ENCODE results near the gene OCA2.
"Not testable (repeated sequence)": the region's sequence is repeated elsewhere in the genome, so short reads cannot be mapped to it uniquely, and the experiment has no call there.

The OCA2 gene

DNA sequence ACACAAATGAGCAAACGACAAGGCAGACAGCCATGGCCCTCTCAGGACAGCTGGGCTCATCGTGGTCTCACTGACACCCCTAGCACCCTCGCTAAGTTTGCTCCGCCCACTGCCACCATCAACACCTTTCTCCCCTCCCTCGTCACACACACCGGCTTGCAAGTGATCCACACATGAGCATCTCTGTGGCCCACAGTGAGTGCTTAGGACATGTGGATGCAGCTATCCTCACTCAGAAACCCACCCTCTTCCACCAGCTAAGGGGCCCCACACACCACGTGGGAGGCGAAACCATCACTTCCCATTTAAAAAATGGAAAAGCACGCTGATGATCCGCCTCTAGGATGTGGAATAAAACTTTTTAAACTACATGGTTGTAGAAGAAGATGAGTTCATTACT is 105.6 kb downstream of the OCA2 start:
- no peak for DNase-seq

DNA sequence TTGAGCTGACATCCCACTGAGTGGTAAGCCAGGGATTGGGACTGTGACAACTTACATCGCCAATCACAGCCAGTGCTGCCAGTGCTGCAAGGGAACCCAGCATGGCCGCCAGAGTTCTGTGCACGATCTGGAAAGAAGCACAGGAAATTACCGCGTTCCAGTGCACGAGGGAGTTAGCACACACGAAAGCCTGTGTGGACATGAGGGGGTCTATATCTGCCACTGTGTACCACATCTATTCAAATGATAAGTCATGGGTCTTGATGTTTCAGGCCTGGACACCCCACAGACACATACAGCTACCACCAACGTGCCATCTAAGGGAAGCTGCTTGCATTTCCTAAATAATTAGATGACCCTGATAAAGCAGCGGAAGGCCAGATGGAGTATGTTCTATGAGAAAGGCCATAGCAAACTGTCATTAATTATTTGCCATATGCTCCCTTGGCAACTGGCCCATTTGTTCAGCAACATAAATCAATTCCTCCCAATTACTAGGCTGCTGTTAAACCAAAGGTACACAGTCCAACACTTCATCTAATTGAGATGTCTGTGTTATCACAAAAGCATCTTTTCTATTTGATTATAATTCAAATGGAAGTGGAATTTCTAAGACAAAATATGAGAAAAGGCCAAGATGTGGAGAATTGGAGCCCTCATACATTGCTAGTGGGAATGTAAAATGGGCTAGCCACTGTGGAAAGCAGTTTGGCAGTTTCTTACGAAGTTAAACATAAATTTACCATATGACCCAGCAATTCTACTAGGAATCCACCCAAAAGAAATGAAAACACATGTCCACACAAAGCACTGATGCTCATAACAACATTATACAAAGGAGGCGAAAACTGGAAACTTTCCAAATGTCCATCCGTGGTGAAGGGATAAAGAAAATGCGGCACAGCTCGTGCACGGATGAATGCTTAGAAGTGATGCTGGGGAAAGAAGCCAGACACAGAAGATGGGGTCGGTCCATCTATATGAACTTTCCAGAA is 108.3 kb downstream of the OCA2 start:
- DNase-seq = peak; percentile 61

DNA sequence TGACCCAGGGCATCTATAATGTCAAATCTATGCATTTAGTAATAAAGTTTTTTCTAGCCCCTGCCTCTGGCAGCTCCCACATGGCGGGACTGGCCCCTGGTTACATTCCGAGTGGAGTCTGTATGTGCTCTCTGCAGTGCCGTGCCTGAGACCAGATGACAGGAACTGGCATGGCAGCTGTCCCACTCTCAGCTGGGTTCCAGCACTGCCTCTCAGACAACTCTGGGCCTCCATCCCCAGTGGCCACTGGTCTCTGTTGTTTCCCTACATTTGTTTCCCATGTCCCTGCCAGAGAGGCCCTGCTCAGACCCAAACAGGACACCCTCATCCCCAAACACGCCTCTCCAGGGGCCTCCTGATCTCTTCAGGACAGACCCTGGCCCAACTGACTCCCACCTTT is 109.3 kb downstream of the OCA2 start:
- no peak for DNase-seq

DNA sequence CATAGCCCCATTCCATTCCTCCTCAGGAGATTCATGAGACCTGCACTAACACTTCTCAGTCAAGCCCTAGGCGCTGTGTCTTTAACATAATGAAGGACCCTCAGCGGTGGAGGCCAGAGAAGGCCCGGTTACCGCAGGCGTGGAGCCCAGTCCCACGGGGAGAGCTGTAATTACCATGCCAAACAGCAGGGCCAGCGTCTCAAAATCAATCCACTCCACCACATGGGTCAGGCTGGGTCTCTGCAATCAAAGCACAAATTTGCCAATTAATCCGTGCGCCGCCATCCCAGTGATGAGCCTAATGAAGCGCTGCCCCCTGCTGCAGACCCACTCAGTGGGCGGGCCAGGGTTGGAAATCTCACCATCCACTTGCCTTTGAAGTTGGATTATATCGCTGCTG is 109.7 kb downstream of the OCA2 start:
- no peak for DNase-seq

DNA sequence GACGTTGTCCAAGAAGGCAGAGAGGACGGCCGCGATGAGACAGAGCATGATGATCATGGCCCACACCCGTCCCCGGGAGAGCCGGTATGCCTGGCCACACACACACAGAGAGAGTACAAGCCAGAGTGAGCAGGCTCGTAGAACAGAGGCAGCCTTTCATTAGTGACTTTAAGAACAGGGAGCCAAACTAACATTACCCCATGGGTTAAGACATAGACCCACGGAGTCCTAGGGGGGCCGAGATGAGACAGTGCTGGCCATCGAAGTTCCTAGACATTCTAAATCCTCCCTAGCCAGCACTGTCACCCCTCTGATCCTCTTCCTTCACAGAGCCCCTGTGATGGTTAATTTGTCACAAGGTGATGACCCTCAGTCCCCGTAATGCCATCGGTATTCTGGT is 114.0 kb downstream of the OCA2 start:
- no peak for DNase-seq

DNA sequence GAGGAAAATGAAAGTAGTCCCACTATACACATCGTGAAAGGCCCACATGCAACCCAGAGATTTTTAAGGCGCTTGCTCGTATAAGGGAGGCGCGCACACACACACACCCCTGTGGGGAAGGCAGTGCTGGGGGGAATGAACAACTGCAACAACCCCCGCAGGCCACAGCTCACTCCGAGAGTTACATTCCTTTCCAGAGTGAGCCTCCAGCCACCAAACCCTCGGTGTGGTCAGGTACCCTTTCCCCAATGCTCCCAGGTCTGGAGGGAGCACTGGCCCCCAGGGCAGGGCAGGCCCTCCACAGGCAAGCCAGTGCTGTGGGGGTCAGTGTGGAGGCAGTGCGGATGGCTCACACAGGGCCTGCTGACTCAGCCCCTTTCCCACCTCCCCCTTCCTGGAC is 115.6 kb downstream of the OCA2 start:
- no peak for DNase-seq

DNA sequence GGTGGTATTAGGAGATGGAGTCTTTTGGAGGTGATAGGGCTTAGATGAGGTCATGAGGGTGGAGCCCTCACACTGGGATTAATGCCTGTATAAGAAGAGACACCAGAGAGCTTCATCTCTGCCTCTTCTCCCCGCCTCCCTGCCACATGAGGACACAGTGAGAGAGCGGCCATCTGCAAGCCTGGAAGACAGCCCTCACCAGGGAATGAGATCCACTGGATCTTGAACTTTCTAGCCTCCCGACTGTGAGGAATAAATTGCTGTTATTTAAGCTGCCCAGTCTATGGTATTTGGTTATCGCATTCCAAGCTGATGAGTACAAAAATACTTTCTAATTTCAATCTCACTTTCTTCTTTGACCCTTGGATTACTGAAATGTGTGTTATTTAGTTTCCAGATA is 121.4 kb downstream of the OCA2 start:
- no peak for DNase-seq

DNA sequence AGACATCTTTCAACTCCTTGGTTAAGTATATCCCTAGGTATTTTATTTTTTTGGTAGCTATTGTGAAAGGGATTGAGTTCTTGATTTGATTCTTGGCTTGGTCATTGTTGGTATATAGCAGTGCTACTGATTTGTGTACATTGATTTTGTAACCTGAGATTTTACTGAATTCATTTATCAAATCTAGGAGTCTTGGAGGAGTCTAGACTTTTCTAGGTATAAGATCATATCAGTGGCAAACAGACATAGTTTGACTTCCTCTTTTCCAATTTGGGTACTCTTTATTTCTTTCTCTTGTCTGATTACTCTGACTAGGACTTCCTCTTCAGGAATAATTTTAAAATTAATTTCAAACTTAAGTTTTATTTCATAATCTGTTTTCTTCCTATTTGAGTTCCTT is 125.2 kb downstream of the OCA2 start:
- no peak for DNase-seq

DNA sequence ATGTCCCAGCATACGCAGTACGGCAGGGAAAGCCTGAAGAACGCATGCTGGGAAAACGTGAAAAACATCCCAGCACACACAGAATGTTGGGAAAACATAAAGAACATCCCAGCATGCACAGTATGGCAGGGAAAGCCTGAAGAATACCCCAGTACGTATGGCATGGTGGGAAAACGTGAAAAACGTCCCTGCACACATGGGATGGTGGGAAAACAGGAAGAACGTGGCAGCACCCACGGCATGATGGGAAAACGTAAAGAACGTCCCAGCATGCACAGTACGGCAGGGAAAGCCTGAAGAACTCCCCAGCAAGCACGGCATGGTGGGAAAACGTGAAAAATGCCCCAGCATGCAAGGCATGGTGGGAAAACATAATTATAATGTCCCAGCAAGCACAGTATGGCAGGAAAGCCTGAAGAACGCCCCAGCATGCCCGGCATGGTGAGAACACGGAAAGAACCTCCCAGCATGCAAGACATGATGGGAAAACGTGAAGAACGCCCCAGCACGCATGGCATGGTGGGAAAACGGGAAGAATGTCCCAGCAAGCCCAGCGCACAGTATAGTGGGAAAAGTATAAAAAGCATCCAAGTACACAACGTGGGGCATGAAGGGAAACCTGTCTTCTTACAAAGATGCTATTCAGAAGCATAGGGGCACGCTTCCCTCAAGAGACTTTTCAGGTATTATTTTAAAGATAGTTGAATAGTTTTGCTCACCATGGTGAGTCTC is 128.3 kb downstream of the OCA2 start:
- DNase-seq = no peak

DNA sequence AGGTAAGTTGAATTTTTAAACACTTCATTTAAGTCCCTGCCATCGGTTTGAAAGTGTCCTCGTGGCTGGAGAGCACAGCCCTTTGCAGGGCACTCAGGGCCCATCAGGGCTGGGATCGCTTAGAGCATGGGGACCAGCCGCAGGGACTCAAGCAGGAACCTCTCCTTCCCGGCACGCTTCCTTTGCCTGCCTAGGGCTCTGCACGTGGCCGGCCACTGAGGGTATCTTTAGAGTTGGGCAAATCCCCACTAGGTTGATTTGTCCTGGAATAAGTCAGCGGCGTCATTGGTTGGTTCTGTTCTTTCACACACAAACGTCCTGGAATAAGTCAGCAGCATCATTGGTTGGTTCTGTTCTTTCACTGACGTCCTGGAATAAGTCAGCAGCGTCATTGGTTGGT is 131.6 kb downstream of the OCA2 start:
- no peak for DNase-seq

DNA sequence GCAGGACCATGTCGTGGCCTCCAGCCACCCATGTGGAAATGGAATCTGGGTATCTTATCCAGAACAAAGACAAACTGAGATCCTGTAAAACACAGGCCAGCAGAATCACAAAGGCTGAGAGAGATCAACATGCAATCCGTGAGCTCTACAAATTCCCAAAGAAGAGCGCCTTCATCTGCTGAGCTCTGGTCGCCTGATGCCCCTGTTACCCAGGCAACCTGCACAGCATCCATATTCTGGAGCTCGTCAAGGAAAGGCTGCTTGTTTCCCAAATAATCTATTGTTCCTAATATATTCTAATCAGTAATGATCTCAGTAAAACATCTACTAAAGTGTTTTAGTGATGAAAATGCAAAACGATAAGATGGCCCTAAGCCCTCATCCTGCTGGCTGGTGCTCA is 133.6 kb downstream of the OCA2 start:
- DNase-seq = no peak

DNA sequence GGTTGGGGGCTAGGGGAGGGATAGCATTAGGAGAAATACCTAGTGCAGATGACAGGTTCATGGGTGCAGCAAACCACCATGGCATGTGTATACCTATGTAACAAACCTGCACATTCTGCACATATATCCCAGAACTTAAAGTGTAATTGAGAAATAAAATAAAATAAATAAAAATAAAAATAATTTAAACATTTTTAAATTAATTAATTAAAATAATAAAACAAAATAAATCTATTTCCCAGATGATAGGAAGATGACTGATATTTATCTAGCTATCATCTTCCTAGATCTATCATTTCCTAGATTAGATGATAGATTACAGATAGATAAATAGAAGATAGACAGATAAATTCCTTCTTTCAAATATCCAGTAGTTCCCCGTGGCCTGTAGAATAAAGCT is 137.3 kb downstream of the OCA2 start:
- DNase-seq = no peak

DNA sequence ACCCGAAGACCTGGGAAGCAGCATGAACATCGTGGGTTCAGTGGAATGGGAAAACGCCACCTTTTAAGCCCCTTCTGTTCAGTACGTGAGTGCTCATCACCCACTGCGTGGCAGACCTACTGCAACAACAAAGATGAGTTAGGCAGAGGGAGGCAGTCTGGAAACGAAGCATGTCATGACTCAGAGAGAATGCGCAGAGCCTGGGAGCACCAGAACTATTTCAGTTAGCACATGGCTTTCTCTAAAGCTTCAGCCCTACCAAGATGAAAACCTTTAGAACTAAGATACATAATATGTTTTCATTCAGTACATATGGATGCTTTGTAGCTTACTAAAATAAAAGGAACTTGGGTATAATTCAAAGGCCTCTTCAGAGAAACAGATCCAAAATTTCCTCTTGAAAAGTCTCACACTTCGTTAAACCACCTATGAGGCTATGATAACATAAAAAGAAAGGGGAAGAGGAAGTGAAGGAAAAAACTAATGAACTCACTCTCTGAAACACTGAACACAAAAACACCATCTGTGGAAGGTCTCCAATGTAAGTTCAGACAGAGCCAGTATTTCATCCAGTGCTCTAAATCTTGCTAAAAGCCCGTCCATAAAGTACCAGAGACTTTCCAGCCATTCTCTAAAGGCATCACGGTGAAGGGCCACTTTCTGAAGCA is 140.1 kb downstream of the OCA2 start:
- no peak for DNase-seq

DNA sequence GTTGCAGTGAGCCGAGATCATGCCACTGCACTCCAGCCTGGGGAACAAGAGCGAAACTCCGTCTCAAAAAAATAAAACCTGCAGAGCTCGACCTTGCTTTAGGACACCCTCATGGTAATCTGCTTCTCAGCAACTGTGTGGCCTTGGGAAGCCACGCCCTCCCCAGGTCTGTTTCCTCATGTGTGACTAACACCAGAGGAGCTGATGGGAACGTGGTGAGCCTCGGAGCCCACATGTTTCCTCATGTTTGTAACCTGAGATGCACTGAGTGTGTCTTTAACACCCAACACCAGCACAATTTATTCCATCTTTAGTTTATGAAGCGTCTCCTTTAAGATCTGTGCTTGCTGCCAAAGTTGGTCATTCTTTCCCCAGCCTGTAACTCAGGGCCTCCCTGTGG is 142.8 kb downstream of the OCA2 start:
- no peak for DNase-seq

DNA sequence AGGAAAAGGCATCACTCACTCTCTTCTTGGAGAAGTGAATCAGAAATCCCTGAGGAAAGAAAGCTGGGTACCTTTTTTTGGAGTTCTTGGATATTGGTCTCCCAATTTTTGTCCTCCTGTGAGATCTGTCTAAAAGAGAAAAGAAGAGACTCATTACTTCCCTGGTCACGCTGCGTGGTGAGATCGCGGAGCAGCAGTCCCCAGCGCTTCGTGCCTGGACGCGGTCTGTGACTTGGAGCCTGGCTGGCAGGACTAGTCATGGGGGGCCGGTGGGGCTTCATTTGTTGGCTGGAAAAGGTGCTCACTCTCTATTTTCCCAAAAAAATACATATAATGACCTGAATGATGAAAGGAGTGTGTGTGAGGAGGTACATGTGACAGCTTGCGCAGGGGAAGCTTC is 144.0 kb downstream of the OCA2 start:
- DNase-seq = no peak

DNA sequence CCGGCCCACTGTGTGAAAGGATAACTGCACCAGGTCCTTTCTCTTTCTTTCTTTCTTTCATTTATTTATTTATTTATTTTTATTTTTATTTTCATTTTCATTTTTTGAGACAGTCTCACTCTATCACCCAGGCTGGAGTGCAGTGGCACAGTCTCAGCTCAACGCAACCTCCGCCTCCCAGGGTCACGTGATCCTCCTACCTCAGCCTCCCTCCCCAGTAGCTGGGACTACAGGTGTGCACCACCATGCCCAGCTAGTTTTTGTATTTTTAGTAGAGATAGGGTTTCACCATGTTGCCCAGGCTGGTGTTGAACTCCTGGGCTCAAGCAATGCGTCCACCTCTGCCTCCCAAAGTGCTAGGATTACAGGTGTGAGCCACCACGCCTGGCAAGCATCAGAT is 146.5 kb downstream of the OCA2 start:
- not testable (repeated sequence) for DNase-seq

DNA sequence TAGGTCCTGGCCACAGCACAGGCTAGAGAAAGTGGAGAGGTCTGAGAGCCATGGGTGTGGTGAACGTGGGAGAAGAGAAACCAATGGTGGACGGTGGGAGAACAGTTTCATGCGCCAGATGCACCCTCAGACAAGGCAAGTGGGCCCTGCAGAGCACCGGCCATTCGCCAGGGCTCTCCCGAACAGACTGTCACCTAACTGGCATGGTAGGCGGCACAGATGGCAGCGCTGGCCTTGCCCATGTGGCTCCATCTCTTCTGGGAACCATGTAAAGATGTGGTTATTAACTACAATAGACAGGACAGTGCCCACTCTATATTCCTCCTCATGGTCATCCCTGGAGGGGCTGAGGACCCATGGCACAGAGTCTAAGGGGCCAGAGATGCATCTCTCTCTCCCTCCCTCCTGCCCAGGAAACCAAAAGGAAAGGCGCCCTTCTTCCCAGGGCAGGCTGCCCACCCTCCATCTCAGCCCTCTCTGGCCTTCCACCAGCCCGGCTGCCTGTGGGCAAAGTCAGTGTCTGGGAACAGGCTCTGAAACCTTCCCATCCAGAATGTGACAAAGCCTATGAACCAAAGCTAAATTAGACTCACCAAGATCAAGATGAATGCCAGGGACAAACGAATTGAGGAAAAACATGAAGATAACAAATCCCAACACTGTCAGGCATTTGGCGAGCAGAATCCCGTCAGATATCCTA is 147.8 kb downstream of the OCA2 start:
- DNase-seq = no peak

DNA sequence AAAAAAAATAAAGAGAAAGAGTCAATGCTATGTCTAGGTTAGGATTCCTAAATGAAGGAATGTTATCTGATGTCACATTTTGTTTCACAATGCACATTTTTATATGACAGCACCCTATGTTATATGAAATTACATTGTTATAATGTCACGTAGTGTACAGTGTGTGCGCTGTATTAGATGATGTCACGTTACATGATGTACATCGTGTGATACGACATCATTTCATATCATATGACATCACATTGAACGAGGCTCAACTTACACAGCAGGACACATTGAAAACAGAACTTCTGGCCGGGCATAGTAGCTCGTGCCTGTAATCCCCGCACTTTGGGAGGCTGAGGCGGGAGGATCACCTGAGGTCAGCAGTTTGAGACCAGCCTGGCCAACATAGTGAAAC is 150.0 kb downstream of the OCA2 start:
- no peak for DNase-seq

DNA sequence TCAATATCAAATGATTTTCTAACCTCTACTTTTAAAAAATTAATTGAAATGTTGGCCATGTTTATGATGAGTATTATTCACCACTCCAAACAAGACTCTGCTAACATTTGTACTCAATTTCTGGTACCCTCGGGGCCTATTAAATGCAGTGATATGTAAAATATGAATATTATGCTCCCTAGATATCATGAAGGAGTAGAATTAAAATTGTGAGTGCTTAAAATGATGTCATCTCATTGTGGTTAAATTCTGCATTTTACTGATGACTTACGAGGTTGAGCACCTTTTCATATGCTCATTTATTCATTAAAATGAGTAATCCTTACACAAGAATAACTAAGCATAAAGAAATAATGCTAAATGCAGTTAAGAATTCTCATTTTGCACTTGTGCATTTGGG is 159.9 kb downstream of the OCA2 start:
- no peak for DNase-seq

DNA sequence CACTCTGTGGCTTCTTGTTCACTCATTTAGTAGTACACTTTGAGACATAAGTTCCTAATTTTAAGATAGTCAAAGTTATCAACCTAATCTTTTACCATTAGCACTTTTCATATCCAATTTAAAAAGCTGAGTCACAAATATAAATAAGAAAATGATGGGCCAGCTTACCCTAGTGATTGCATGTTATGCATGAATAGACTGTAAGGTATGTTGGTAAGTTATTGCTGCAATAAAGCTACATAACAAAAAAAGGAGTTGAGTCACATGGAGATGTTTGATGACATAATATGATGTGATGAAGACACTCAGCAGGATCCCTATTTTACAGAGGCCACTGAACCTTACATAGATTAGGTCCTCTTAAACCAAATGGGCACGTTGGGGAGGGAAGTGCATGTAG is 161.3 kb downstream of the OCA2 start:
- no peak for DNase-seq

DNA sequence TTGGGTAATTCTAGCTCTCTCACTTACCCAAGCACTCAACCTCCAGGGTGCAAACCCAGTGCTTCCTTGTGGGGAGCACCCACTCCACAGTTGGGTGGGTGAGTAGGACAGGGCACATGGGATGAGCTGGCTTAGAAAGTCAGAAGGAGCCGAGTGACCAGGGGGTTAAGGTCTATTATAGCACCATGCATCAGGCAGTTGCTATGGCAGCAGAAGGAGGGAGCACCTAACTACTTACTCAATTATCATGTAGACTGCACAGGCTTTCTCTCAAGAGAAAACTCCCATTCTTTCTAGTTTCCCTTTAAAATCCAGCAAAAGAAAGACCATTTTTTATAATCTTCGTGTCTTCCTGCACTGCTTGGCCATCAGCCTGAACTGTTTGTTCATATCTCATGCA is 163.0 kb downstream of the OCA2 start:
- DNase-seq = no peak

DNA sequence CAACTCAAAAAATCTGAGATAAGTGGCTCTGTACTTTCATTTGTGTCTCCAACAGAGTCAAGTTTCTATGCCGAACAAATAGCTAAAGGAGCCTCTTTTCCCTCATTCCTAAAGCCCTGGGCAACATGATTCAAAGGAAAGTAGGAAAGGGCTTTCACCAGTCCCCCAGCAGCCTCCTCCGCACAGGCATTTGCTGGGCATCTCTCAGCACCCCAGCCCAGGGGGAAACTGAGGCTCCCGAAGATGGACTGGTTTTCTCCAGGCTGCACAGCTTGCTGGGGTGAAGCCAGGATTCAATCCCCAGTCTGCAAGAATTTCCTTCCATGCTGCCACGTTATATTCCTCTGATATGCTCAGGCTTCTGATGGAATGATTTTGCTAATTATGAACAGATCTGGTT is 163.8 kb downstream of the OCA2 start:
- DNase-seq = no peak

DNA sequence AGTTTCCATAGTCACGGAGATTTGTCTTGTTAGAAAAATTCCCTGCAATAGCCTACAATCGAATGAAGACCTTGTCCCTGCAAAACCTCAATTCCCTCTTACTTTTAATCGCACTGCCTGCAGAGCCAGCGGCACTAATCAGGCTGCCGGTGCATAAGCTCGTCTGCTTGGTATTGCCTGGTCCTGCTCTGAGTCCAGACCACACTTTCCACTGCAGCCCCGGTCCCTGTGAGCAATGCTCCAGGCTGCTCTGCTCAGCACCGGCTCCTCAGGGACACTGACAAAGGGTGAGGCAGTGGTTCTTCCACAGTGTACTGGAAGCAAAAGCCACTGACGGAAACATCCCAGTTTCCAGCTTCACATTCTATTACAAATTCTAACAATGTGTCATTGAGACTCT is 164.3 kb downstream of the OCA2 start:
- no peak for DNase-seq
